HG03520 (cell line): Measurements from ENCODE around the gene MAU2.
"Not testable (repeated sequence)": the region's sequence is repeated elsewhere in the genome, so short reads cannot be mapped to it uniquely, and the experiment has no call there.

Experiments
- ATAC-seq: cut with Tn5 transposase; IDR thresholded peaks from one replicate; pipeline ENCODE4 v1.9.1; 2021; ENCODE audit warnings: mild to moderate bottlenecking, moderate library complexity; ENCODE audit not compliant: unreplicated experiment

MAU2 gene

DNA sequence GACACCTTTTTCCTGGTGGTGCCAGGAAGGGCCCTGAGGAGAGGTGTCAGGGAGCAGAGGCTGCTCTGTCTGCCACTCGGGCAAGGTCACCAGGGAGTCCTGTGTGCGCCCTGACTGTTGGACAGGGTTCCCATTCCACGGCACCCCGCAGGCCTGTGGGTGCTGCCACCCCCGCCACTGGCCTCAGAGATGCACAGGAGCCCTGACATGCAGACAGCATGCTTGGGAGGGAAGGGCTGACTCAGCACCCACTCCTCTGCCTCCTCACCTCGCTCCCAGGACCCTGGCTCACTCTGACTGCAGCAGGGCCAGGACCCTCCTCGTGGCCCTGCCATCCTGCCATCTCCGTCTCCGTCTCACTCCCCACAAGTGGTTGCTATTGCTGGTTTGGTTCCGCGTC is 25.3 kb downstream of the MAU2 start:
- no peak for ATAC-seq

DNA sequence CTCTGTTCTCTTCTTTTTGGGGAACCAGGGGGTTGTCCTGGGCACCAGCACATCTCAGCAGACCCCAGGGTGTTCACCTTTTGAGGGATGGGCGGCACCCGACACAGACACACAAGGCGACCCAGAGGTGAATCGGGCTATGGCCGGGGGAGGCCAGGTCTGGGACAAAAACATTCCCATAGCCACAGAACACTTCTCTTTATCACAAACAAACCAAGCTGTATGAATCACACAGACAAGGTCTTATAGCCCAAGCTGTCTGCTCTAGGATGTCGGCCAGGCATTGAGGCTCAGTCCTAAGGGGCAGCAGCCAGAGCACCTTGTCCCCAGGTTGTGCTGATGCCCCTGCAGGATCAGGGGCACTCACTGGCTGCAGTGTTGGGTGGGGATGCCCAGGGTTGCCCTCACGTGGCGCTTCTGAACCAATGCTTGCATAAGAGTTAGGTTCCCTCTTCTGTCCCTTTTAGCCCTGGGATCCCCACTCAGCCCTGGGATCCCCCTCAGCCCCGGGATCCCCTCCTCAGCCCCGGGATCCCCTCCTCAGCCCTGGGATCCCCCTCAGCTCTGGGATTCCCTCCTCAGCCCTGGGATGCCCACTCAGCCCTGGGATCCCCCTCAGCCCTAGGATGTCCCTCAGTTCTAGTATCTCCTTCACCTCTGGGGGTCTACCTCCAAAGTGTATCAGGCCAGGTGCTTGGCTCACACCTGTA is 26.9 kb downstream of the MAU2 start:
- no peak for ATAC-seq

DNA sequence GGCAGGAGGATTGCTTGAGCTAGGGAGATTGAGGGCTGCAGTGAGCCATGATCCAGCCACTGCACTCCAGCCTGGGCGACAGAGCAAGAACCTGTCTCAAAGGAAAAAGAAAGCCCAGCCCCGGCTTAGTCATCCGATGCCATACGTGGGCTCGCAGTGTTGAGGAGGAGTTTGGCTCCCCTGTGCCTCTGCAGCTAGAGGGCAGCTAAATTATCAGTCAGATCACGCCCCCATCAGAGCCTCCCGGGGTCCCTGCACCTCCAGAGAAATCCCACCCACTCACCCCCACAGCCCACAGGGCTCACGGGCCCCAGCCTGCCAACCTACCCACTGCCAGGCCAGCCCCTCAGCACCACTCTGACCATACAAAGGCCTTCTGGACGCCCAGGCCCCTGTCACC is 27.6 kb downstream of the MAU2 start:
- ATAC-seq, result no peak

DNA sequence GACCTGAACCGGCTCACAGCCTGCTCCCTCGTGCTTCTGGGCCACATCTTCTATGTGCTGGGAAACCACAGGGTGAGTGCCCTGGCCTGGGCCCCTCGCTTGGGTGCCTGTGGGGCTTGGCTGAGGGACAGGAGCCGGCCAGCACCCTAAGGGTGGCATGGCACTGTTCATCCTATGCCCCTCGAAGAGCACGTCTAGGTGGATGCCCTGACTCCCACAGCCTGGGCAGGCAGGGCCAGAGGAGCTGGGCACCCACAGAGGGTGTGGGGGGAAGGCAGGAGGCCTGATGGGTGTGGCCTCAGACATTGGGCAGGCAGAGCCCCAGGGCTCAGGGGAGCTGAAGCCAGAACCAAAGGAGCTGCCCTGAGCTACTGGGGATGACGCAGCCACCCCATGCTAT is 28.7 kb downstream of the MAU2 start:
- ATAC-seq, result no peak

DNA sequence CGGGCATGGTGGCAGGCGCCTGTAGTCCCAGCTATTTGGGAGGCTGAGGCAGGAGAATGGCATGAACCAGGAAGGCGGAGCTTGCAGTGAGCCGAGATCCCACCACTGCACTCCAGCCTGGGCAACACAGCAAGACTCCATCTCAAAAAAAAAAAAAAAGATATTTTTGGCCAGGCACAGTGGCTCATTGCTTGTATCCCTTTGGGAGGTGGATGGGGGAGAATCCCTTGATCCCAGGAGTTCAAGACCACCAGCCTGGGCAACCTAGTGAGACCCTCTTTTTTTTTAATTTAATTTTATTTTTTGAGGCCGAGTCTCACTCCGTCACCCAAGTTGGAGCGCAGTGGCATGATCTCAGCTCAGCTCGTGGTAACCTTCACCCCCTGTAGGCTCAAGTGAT is 30.1 kb downstream of the MAU2 start:
- ATAC-seq, result not testable (repeated sequence)

DNA sequence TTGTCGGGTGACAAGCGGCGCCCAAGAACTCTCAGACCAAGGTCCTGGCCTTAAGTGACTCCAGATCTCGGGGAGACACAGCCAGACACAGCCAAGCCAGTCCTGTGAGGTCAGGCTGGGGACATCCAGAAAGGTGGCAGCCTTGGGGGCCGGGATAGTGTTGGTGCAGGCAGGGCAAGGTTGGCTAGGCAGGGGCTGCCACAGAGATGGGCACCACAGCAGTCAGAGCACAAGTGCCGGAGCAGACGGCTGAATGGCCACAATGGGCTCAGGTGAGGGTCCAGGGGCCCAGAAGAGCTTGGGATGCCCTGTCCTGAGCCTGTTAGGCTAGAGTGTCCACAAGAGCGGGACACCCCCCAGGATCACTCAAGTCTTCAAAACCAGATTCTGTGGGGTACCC is 32.2 kb downstream of the MAU2 start:
- no peak for ATAC-seq

DNA sequence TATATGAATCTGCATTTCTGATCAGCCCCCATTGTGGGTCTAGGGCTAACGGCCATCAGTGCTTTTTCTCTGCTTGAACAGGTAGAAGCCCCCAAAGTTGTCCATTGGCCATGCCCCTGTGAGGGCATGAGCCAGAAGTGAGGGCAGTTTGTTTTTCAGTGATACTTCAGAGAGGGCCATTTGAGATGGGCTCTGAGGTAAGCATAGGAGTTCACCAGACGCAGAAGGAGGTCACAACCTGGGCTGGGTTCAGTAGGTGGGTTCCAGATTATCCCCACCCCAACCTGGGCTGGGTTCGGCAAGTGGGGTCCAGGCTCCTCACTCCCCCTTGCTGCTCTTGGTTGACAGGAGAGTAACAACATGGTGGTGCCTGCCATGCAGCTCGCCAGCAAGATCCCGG is 33.4 kb downstream of the MAU2 start:
- no peak for ATAC-seq

DNA sequence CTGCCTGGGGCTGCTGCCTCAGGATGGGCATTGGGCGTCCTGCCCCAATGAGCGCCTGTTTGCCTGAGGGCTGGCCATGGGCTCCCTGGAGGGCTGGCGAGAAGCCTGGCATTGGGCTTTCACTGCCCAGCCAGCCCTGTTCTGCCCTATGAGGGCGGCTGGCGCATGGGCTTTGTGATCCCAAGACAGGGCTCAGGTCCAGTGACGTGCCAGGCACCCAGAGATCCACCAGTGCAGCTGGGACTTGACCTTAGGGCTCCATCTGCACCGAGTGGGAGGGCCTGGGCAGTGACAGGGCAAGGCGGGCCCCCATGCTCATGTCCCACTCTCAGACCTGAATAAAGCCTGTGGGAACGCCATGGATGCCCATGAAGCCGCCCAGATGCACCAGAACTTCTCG is 34.3 kb downstream of the MAU2 start:
- ATAC-seq, result no peak

DNA sequence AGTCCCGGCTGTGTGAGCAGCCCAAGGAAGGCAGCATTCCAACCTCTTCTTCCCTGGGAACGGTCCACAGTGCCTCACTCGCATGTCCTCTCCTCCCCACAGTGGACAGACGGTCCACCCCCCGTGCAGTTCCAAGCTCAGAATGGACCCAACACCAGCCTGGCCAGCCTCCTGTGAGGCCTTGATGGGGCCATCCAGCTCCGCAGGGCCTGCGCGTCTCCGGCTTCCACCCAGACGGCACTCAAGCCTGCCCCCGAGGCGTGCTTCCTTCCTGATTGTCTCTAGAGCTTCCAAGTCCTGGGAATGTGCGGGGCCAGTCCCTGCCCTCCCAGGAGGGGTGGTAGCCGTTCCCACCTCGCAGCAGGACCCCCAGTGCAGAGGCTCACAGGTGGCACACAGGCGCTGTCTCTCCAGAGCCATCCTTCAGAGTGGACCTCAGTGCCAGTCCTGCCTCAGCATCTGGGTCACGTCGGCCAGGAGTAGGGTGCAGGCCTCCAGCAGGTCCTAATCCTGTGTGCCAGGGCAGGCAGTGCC is 35.0 kb downstream of the MAU2 start:
- ATAC-seq, result no peak

DNA sequence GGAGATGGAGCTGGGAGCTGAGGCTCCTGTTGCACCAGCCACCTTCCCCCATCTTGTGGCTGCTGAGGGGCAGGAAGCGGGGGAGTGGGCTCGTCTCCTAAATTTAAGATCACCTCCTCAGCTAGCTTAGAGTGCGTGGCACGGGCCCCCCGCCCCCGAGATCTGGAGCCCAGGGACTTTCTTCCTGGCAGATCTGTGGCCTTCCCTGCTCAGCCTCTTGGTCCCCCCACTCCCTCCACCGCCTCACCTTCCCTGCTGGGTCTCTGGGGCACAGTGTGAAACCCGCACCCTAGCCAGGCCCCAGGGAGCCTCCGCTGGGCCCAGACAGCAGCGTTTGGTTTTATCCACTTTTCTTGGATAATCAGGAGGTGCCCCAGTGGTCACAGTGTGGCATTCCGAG is 35.9 kb downstream of the MAU2 start:
- no peak for ATAC-seq

DNA sequence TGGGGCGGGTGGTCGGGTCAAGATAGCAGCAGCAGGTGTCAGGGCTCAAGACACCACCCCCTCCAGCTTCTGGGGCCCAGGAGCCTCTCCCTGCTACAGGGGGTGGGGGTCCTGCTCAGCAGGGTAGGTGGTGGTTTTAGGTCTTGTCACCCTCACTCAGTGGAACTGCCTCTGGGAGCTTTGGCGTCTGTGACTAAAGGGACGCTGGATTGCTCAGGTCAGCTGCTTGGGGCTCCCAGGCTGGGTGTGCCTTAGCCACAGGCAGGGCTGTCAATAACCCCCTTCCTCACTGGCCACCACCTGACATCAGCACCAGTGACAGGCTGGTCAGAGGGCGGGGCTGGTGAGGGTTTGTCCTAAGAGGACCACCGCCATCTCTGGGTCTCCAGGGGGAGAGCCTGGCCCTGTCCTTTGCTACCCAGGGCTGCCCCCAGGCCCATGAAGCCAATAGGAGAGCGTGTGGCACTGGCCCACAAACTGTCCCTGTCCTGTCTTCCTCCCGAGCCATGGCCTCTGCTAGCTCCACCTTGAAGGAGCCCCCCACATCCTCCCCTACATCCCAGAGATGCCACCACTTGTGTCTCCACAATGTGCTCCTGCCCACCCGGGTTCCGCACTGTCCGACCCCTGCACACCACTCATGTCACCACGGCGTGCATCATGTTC is 36.4 kb downstream of the MAU2 start:
- no peak for ATAC-seq

DNA sequence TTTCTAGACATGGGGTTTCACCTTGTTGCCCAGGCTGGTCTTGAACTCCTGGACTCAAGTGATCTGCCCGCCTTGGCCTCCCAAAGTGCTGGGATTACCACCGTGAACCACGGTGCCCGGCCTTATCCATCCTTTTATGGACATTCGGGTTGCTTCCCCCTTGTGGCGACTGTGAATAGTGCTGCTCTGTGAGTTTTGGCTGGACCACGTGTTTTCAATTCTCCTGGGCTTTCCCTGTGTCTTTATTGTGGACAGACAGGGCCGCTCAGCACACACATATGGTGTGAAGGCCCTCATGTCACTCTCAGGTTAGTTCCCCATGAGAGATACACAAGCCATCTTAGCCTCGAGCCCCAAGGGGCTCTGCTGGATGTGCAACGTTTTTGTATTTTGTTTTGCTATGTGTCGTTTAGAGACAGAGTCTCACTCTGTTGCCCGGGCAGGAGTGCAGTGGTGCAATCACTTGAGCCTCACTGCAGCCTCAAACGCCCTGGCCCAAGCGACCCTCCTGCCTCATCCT is 40.5 kb downstream of the MAU2 start:
- no peak for ATAC-seq

DNA sequence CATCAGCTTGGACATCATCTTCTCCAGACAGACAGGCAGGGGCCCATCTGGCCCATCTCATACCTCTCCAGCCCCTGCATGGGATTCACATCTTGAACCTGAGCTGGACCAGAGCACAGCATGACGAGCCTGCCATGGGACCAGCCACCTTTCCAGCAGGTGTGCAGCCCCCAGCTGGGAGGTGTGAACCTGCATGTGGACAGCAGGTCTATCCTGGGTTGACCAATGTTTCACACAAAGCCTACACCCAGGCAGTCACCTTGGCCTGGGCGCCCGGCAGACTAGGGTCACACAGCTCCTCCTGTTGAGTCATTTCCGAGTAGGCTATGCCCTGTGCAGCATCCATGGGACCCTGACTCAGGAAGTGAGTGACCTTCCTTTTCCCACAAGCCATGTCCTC is 41.4 kb downstream of the MAU2 start:
- ATAC-seq, result no peak

DNA sequence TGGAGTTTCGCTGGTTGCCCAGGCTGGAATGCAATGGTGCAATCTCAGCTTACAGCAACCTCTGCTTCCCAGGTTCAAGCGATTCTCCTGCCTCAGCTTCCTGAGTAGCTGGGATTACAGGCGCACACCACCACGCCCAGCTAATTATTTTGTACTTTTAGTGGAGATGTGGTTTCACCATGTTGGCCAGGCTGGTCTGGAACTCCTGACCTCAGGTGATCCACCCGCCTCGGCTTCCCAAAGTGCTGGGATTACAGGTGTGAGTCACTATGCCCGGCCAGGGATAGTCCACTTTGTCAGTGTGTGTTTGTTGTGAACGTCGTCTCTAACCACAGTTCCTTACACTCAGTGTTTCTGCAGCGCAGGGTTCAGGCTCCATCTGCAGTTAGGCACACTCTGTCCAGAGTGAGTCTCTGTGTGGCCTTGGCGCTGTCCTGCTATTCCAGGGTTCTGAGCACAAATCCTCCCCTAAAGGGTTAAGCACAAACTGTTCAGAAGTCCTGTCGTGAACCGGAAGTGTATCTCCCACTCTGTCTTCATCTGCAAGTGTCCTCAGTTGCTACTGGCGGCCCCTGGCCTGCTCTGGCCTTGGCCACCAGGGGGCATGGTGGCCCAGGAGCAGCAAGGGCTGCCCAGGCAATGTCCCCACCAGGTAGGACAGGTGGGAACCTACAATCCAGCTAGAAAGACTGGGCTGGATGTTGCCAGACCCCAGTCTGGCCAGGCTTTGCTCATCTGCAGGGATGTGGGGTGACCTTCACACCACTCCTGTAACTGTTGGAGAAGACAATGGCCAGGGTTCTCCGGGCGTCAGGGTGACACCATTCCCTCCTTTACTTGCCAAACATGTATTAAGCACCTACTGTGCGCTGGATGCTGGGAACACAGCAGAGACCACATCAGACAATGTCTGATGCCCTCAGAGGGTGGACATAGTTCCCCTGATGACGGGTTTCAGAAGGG is 46.1 kb downstream of the MAU2 start:
- peak; percentile 56 for ATAC-seq

DNA sequence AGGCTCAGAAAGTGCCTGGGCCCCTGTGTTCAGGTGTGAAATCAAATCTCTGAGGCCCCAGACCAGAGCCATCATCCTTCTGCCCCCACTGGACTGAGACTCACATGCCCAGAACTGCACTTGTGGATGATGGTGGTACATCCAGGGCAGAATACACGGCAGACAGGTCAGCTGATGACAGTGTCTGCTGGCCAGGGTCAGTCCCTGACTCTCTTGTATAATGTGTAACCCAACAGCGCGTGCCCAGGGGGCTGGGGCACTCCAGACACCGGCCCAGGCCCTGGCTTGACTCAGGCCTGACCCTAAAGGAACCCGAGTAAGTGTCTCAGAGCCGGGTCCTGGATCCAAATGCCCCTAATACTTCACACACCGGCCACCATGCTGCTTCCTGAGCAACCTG is 47.5 kb downstream of the MAU2 start:
- no peak for ATAC-seq

DNA sequence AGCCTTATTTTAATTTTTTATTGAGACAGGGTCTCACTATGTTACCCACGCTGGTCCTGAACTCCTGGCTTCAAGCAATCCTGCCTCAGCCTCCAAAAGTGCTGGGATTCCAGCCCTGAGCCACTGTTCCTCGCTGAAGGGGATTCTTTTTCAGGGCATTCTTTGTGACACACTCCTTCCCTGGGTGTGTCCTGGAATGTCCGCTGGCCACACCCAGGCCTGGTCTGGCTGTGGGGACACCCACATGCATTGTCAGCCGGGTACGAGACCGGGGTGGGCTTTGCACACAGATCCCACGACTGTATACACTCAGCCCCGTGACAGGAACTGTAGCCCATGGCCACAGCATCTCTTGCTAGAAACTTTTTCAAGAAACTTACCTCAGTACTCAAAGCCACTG is 50.4 kb downstream of the MAU2 start:
- ATAC-seq, result no peak

DNA sequence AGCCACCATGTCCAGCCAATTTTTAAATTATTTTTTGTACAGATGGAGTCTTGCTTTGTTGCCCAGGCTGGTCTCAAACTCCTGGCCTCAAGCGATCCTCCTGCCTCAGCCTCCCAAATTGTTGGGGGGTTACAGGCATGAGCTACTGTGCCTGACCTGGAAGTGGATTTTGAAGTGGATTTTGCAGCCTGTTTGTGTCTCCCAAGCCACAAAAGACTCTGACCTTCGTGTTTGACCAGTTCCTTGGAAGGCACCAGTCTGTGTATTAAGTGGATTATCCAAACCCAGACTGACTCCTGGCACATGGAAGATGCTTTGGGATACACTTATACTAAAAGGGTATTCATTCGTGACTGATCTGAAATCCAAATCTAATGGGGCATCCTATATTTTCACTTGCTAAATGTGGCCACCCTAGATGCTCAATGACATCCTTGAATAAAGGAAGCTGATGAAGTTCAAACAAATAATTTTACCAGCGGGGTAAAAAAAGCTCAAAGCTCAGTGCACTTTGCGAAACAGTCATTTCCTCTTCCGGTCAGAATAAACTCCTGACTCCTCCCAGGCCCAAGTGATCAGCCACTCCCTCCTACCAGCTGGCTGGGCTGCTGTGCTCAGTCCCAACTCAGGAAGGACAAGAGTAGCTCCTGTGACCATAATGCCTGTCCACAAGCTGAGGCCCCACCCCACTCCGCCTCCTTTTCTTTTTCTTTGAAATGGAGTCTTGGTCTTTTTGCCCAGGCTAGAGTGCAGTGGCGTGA is 52.2 kb downstream of the MAU2 start:
- ATAC-seq, result peak; percentile 65

DNA sequence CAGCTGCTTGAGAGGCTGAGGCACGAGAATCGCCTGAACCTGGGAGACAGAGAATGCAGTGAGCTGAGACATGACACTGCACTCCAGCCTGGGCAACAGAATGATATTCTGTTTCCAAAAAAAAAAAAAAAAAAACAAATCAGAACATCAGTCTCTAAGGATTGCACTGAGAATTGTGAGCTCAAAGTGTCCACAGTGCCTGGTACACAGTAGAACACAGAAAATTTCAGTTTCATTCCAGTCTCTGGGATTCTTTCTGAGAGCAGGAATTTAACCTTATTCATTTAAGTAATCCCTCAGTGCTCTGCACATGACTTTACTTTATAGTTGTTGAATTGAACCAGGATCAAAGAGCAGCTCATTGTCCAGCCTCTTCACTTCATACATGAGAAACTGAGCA is 58.9 kb downstream of the MAU2 start:
- ATAC-seq, result no peak

DNA sequence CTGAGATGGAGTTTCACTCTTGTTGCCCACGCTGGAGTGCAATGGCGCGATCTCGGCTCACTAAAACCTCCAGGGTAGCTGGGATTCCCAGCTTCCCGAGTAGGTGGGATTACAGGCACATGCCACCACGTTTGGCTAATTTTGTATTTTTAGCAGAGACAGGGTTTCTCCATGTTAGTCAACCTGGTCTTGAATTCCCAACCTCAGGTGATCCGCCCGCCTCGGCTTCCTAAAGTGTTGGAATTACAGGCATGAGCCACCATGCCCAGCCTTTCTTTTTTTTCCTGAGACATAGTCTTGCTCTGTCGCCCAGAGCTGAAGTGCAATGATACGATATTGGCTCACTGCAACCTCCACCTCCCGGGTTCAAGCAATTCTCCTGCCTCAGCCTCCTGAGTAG is 59.7 kb downstream of the MAU2 start:
- ATAC-seq, result not testable (repeated sequence)
